Fibroblast of mammary gland (primary cell): ENCODE data around the gene NDUFS3.
"Not testable (repeated sequence)": the region's sequence is repeated elsewhere in the genome, so short reads cannot be mapped to it uniquely, and the experiment has no call there.

Source experiments
- DNase-seq: peaks from one replicate; pipeline ENCODE4 v3.0.0-alpha.2; 2010; ENCODE audit warnings: low read depth
- H3K4me3 ChIP-seq: 2 replicates; pipeline ENCODE4 v1.5.1; 2011; ENCODE audit warnings: low read depth, mild to moderate bottlenecking, low read length, moderate library complexity; ENCODE audit not compliant: control insufficient read depth
- TF ChIP-seq, protein P1 (sequence below): conservative IDR thresholded peaks from 2 replicates; pipeline ENCODE4 v1.5.1; 2011; ENCODE audit warnings: low read depth, low read length, inconsistent platforms; ENCODE audit not compliant: control insufficient read depth, insufficient read depth

Gene NDUFS3

DNA sequence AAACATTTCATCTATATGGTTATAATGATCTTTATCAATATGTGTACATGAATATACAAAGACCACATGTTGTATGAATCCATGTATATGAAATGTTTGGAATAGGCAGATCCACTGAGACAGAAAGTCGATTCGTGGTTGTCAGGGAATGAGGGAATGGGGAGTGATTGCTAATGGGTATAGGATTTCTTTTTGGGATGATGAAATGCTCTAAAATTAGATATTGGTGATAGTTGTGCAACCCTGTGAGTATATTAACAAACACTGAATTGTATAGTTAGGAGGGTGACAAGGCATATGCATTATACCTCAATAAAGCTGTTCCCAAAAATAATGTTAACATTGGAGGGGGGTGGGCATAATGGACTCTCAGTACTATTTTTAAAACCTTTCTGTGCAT lies 18.4 kb upstream of the NDUFS3 start:
- DNase-seq = peak; percentile 58

DNA sequence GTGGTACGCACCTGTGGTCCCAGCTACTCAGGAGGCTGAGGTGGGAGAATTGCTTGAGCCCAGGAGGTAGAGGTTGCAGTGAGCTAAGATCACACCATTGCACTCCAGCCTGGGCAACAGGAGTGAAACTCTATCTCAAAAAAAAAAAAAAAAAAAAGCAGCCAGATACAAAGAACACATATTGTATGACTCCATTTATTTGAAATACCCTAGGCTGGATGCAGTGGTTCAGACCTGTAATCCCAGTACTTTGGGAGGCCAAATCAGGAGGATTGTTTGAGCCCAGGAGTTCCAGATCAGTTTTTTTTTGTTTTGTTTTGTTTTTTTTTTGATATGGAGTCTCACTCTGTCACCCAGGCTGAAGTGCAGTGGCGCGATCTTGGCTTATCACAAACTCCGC lies 16.5 kb upstream of the NDUFS3 start:
- H3K4me3 ChIP-seq, DNase-seq: not testable (repeated sequence)

More for the DNA sequence above, 18.4 kb upstream of the NDUFS3 start:
- TF ChIP-seq, protein P1, sequence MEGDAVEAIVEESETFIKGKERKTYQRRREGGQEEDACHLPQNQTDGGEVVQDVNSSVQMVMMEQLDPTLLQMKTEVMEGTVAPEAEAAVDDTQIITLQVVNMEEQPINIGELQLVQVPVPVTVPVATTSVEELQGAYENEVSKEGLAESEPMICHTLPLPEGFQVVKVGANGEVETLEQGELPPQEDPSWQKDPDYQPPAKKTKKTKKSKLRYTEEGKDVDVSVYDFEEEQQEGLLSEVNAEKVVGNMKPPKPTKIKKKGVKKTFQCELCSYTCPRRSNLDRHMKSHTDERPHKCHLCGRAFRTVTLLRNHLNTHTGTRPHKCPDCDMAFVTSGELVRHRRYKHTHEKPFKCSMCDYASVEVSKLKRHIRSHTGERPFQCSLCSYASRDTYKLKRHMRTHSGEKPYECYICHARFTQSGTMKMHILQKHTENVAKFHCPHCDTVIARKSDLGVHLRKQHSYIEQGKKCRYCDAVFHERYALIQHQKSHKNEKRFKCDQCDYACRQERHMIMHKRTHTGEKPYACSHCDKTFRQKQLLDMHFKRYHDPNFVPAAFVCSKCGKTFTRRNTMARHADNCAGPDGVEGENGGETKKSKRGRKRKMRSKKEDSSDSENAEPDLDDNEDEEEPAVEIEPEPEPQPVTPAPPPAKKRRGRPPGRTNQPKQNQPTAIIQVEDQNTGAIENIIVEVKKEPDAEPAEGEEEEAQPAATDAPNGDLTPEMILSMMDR = no peak
- no peak overlapping the region for H3K4me3 ChIP-seq

DNA sequence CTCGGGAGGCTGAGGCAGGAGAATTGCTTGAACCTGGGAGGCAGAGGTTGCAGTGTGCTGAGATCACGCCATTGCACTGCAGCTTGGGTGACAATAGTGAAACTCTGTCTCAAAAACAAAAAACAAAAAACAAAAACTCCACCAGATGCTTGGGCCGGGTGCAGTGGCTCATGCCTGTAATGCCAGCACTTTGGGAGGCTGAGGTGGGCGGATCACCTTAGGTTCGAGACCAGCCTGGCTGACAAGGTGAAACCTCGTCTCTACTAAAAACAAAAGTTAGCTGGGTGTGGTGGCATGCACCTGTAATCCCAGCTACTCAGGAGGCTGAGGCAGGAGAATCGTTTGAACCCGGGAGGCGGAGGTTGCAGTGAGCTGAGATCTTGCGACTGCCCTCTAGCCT lies 14.5 kb upstream of the NDUFS3 start:
- H3K4me3 ChIP-seq, DNase-seq: not testable (repeated sequence)

DNA sequence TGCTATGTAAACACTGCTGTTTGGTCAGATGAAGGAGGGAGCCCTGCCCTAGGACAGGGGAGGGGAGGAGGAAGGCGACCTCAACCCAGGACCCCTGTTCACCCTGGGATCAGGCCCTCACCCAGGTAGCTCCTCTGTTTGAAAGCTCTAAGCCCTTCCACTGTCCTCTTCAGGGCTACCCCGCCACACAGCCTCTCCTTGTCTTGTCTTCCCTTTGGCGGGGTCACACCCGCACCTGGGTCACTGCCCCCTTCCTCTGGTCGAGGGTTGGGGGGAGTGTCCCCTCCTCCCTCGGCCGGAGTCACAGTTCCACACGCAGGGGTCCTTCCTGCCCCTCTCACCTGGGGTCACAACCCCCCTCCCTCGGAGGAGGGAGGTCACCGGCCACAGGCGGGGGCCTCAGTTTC lies 13.9 kb upstream of the NDUFS3 start:
- TF ChIP-seq, protein P1 = no peak
- peak overlapping the region; percentile 83 for H3K4me3 ChIP-seq
- no peak for DNase-seq

DNA sequence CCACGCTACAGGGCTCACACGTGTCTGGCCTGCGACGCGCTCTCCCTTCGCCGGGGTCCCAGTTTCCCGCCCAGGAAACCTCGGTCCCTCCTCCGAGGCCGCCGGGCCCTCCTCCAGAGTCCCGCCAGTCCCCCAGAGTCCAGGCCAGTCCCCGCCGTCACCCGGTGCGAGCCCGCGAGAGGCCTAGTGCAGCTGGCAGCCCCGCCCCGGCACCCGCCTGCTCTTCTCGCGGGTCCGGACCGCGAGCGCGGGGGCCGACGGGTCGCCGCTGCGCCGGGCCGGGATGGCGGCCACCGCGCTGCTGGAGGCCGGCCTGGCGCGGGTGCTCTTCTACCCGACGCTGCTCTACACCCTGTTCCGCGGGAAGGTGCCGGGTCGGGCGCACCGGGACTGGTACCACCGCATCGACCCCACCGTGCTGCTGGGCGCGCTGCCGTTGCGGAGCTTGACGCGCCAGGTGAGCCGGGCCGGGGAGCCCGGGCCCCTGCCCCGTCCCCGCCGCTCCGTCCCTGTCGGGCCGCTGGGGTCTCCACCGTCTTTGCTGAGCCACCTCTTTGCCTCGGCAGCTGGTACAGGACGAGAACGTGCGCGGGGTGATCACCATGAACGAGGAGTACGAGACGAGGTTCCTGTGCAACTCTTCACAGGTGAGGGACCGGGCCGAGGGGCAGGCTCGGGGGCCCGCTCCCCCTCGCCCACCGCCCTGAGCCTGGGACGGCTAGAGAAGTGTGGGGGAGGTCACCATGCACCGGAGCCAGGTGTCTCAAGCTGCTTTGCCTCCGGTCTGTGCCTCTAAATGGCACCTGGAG lies 13.3 kb upstream of the NDUFS3 start, which contains the start of gene PTPMT1:
TSS of gene PTPMT1 (plus strand) at position 260 of the 809 bp plus-strand sequence. CDS start at position 284, 24 bp downstream.
- H3K4me3 ChIP-seq = peak within 1 kb of the TSS; percentile 83
- TF ChIP-seq, protein P1 = no peak
- DNase-seq = peak; percentile 54

DNA sequence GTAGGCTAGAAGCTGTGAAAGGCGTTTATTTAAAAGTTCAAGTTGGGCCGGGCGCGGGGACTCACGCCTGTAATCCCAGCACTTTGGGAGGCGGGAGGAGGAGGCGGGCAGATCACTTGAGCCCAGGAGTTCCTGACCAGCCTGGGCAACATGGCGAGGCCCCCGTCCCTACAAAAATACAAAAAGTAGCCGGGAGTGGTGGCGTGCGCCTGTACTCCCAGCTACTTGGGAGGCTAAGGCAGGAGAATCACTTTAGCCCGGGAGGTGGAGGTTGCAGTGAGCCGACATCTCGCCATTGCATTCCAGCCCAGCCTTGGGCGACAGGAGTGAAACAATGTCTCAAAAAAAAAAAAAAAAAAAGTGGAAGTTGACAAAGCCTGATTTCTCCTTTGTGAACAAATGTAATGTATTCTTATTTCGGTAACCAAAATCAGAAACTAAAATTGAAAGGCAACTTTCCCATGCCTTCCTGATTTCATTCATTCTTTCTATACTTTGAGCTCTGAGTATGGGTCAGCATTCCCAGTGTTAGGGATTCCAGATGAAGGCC lies 12.7 kb upstream of the NDUFS3 start:
- TF ChIP-seq, protein P1 = no peak
- H3K4me3 ChIP-seq = peak overlapping the region; percentile 83
- no peak for DNase-seq

DNA sequence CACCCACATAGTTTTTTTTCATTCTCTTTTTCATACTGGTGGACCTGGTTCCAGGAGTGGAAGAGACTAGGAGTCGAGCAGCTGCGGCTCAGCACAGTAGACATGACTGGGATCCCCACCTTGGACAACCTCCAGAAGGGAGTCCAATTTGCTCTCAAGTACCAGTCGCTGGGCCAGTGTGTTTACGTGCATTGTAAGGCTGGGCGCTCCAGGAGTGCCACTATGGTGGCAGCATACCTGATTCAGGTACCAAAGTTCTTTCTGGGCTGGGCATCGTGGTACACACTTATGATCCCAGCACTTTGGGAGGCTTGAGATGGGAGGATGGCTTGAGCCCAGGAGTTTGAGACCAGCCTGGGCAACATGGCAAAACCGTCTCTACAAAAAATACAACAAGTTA lies 9.2 kb upstream of the NDUFS3 start:
- TF ChIP-seq, protein P1 = no peak

More for the DNA sequence above, 9.2 kb upstream of the NDUFS3 start:
- DNase-seq = no peak
- H3K4me3 ChIP-seq = no peak overlapping the region
